ENCODE data around the gene TMED1.

- no peak for TF ChIP-seq FOXM1 (IDR thresholded peaks at IDR 0.05; ENCODE audit: borderline replicate concordance)
- no peak for TF ChIP-seq PKNOX1 (IDR thresholded peaks at IDR 0.05)
- no peak for TF ChIP-seq SP1 (IDR thresholded peaks at IDR 0.05)
- TF ChIP-seq TARDBP (IDR thresholded peaks at IDR 0.05) = no peak
- no peak for TF ChIP-seq SUZ12 (IDR thresholded peaks at IDR 0.05)
- TF ChIP-seq BHLHE40 (IDR thresholded peaks at IDR 0.05; ENCODE audit: borderline replicate concordance) = no peak
- no peak for TF ChIP-seq HDGF (IDR thresholded peaks at IDR 0.05; ENCODE audit: borderline replicate concordance)
- no peak for TF ChIP-seq ZNF384 (IDR thresholded peaks at IDR 0.05)
- TF ChIP-seq FOXK2 (IDR thresholded peaks at IDR 0.05) = no peak
- TF ChIP-seq L3MBTL2 (conservative IDR thresholded peaks at IDR 0.05) = no peak
- TF ChIP-seq ELF4 (IDR thresholded peaks at IDR 0.05) = no peak
- TF ChIP-seq ARNT (IDR thresholded peaks at IDR 0.05) = no peak
- no peak for TF ChIP-seq NFRKB (IDR thresholded peaks at IDR 0.05)
- TF ChIP-seq FOXA1 (IDR thresholded peaks at IDR 0.05) = no peak
These were observed 5.6 kb downstream of the TMED1 start for GRCh38 chr19:10830370-10830769.

Measured in HEK293T (cell line).